ENCODE data around the gene TRIP13.

TRIP13 gene

GRCh38 chr5:953535-954449 lies 61.1 kb downstream of the TRIP13 start:
- no peak for DNase-seq (ENCODE audit: low spot score)

- no peak for DNase-seq (ENCODE audit: low spot score)
Measured at GRCh38 chr5:955886-956761, 63.4 kb downstream of the TRIP13 start.

GRCh38 chr5:956941-957747 lies 64.5 kb downstream of the TRIP13 start:
- DNase-seq (ENCODE audit: low spot score): no peak

- DNase-seq (ENCODE audit: low spot score): no peak
Measured at GRCh38 chr5:957748-958485, 65.2 kb downstream of the TRIP13 start.

GRCh38 chr5:958701-959571 lies 66.3 kb downstream of the TRIP13 start:
- no peak for DNase-seq (ENCODE audit: low spot score)

GRCh38 chr5:959581-960531 lies 67.2 kb downstream of the TRIP13 start:
- no peak for DNase-seq (ENCODE audit: low spot score)

GRCh38 chr5:960551-960950 lies 67.9 kb downstream of the TRIP13 start:
- DNase-seq (ENCODE audit: low spot score): no peak

- DNase-seq (ENCODE audit: low spot score): no peak
Measured at GRCh38 chr5:961002-961710, 68.5 kb downstream of the TRIP13 start.

- no peak for DNase-seq (ENCODE audit: low spot score)
Measured at GRCh38 chr5:961711-962240, 69.1 kb downstream of the TRIP13 start.

GRCh38 chr5:962386-962785 lies 69.7 kb downstream of the TRIP13 start:
- no peak for DNase-seq (ENCODE audit: low spot score)

- no peak for DNase-seq (ENCODE audit: low spot score)
Measured at GRCh38 chr5:962801-963200, 70.1 kb downstream of the TRIP13 start.

- no peak for DNase-seq (ENCODE audit: low spot score)
Measured at GRCh38 chr5:963310-963672, 70.6 kb downstream of the TRIP13 start.

- no peak for DNase-seq (ENCODE audit: low spot score)
Measured at GRCh38 chr5:963673-964531, 71.2 kb downstream of the TRIP13 start.

GRCh38 chr5:964821-965220 lies 72.1 kb downstream of the TRIP13 start:
- no peak for DNase-seq (ENCODE audit: low spot score)

GRCh38 chr5:965604-966344 lies 73.1 kb downstream of the TRIP13 start:
- DNase-seq (ENCODE audit: low spot score): no peak

GRCh38 chr5:966345-966710 lies 73.6 kb downstream of the TRIP13 start:
- no peak for DNase-seq (ENCODE audit: low spot score)

GRCh38 chr5:966941-967340 lies 74.3 kb downstream of the TRIP13 start:
- DNase-seq (ENCODE audit: low spot score): no peak

All from cerebellar cortex (tissue), 1 donor.